ENCODE measurements around the gene CUL3. TPM values are rescaled to one million over a fixed set of nuclear protein-coding genes. Genes with fewer than 3 reads are reported as not detected.

The CUL3 gene
- total and polyA plus RNA-seq, 2 of the 13 experiments (the other 11 are each of a cell fraction or from before 2014, with no cell fraction given), result 33.2 to 62.3 TPM

DNA sequence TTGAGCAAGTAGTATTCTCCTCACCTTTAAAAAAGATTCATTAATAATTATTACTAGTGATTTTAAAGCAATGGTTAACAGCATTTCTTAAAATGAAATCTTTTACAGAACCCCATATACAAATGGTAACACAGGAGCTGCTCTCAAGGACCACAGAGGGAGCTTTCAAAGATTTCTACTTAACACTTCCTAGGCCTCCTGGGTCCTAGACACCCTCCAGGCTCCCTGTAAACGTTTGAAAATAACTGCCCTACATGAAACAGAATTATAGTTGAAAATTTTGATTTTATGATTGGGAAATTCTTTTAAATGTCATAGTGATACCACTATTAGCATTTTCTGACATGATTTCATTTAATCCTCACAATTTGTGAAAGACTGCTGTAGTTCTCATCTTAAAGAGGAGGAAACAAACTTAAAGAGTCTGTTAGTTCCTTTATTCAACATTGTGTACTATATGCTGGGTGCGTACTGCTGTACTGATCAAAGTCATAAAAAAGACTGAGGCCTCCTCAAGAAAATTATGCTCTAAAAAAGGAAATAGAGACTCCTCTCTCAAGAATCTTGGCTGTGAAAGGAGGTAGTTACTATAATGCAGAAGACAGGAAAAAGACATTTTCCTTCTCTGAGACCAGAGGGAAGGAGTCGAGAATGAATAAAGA, 10.6 kb downstream of the CUL3 start:
- Histone ChIP-seq H2AFZ (ENCODE audit: low read length) (no peak overlapping the region), H3K4me2 (ENCODE audit: low read depth, low read length) (no peak overlapping the region), H3K36me3 (replicated peaks in 1 of 2; ENCODE audit: control insufficient read depth in 1 of 2, insufficient read depth in 2 of 2, low read length in 2 of 2) (peaks cover 0 to 16% of the 10 kb centered on the region in 2 experiments; a peak in 2 of 5 replicates), H3K9ac (ENCODE audit: insufficient read depth, low read depth, low read length) (no peak overlapping the region), H3K27ac (ENCODE audit: extremely low read length, insufficient read depth, low read length) (no peak overlapping the region), H3K4me3 (replicated peaks in 1 of 3; ENCODE audit: insufficient read depth in 1 of 3, low read depth in 2 of 3, low read length in 3 of 3) (no peak overlapping the region), H3K79me2 (ENCODE audit: insufficient read depth, low read length) (peaks cover 100% of the 10 kb centered on the region), H3K4me1 (ENCODE audit: insufficient read depth, low read length) (peaks cover 51% of the 10 kb centered on the region), H3K9me3 (ENCODE audit: low read length) (no peaks in the 10 kb centered on the region), H4K20me1 (ENCODE audit: insufficient read depth, low read length) (peaks cover 76% of the 10 kb centered on the region), H3K27me3 (ENCODE audit: control insufficient read depth in 1 of 2, insufficient read depth in 2 of 2, low read length in 2 of 2) (no peaks in the 10 kb centered on the region)
- ChIA-PET CTCF (ENCODE audit: low intra/inter-chr PET ratio, low total read pairs) (no interaction called here), POLR2A (interaction anchor here (1.1 to 2.2 kb wide), 2 partner anchors 10 to 11 kb away, joined by 3 to 8 read pairs; partner anchors contain the start of gene CUL3)
- DNase-seq (ENCODE audit: low spot score) (no peak), FAIRE-seq (no peak), ATAC-seq (no peak)
- no TSS peak for BruUV-seq (replicated peaks)
- intact Hi-C loops (cut with micrococcal nuclease; ENCODE audit: unreplicated experiment) (loop anchor here (5.0 kb wide), 1 partner anchor 37 kb away; no protein-coding TSS in a partner anchor), in situ Hi-C loops (cut with HindIII; ENCODE audit: extremely low pct_ligation_motif_present, low pct_unique_long_range_greater_than_20kb) (no loop called here)
- TF ChIP-seq, protein P1, sequence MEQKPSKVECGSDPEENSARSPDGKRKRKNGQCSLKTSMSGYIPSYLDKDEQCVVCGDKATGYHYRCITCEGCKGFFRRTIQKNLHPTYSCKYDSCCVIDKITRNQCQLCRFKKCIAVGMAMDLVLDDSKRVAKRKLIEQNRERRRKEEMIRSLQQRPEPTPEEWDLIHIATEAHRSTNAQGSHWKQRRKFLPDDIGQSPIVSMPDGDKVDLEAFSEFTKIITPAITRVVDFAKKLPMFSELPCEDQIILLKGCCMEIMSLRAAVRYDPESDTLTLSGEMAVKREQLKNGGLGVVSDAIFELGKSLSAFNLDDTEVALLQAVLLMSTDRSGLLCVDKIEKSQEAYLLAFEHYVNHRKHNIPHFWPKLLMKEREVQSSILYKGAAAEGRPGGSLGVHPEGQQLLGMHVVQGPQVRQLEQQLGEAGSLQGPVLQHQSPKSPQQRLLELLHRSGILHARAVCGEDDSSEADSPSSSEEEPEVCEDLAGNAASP (CRISPR knock-in tag; IDR thresholded peaks at IDR 0.05; ENCODE audit: borderline replicate concordance), result no peak
- 79% methylated on average over 3 of the region's 3 CpGs for WGBS (ENCODE audit: low lambda C conversion rate)

DNA sequence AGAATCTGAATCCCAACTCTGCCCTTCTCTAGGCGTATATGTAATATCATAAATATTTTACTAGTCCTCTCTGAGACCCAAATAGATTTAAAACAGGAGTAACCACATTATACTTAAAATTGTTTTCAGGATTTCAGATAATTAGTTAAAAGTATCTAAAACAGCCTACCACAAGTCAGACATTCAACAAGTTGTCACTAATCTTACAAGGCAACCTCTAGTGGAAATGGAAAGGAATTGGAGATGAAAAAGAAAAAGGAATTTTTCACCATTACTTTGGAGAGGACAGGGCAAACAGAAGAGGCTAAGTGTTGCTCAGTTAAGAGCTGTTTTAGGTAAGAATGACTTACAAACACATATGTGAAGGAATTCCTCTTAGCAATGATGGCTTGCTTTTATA, 11.4 kb downstream of the CUL3 start:
- CTCF ChIA-PET (ENCODE audit: low intra/inter-chr PET ratio, low total read pairs), result no interaction called here
- Histone ChIP-seq H3K27ac (ENCODE audit: extremely low read length, insufficient read depth, low read length) (no peak overlapping the region), H2AFZ (ENCODE audit: low read length) (no peak overlapping the region), H3K4me2 (ENCODE audit: low read depth, low read length) (no peak overlapping the region), H4K20me1 (ENCODE audit: insufficient read depth, low read length) (peaks cover 70% of the 10 kb centered on the region), H3K9ac (ENCODE audit: insufficient read depth, low read depth, low read length) (no peak overlapping the region), H3K4me3 (replicated peaks in 1 of 3; ENCODE audit: insufficient read depth in 1 of 3, low read depth in 2 of 3, low read length in 3 of 3) (no peak overlapping the region), H3K4me1 (ENCODE audit: insufficient read depth, low read length) (peaks cover 48% of the 10 kb centered on the region), H3K27me3 (ENCODE audit: control insufficient read depth in 1 of 2, insufficient read depth in 2 of 2, low read length in 2 of 2) (no peaks in the 10 kb centered on the region), H3K36me3 (replicated peaks in 1 of 2; ENCODE audit: control insufficient read depth in 1 of 2, insufficient read depth in 2 of 2, low read length in 2 of 2) (peaks cover 0 to 16% of the 10 kb centered on the region in 2 experiments; a peak in 2 of 5 replicates), H3K79me2 (ENCODE audit: insufficient read depth, low read length) (peaks cover 100% of the 10 kb centered on the region), H3K9me3 (ENCODE audit: low read length) (no peaks in the 10 kb centered on the region)
- 96% methylated on average over 1 of the region's 1 CpG for WGBS (ENCODE audit: low lambda C conversion rate)
- POLR2A ChIA-PET, result interaction anchor here (1.1 to 2.2 kb wide), 2 partner anchors 10 to 12 kb away, joined by 3 to 8 read pairs; partner anchors contain the start of gene CUL3
- intact Hi-C loops (cut with micrococcal nuclease; ENCODE audit: unreplicated experiment) (no loop called here), in situ Hi-C loops (cut with HindIII; ENCODE audit: extremely low pct_ligation_motif_present, low pct_unique_long_range_greater_than_20kb) (no loop called here)
- no TSS peak for BruUV-seq (replicated peaks)
- FAIRE-seq, result no peak
- ATAC-seq, result no peak
- DNase-seq (ENCODE audit: low spot score), result no peak
- TF ChIP-seq BCL6 (CRISPR knock-in tag; IDR thresholded peaks at IDR 0.05), result no peak
- no peak for TF ChIP-seq HCFC1 (IDR thresholded peaks at IDR 0.05; ENCODE audit: low read depth, low read length)
- TF ChIP-seq, protein P2, sequence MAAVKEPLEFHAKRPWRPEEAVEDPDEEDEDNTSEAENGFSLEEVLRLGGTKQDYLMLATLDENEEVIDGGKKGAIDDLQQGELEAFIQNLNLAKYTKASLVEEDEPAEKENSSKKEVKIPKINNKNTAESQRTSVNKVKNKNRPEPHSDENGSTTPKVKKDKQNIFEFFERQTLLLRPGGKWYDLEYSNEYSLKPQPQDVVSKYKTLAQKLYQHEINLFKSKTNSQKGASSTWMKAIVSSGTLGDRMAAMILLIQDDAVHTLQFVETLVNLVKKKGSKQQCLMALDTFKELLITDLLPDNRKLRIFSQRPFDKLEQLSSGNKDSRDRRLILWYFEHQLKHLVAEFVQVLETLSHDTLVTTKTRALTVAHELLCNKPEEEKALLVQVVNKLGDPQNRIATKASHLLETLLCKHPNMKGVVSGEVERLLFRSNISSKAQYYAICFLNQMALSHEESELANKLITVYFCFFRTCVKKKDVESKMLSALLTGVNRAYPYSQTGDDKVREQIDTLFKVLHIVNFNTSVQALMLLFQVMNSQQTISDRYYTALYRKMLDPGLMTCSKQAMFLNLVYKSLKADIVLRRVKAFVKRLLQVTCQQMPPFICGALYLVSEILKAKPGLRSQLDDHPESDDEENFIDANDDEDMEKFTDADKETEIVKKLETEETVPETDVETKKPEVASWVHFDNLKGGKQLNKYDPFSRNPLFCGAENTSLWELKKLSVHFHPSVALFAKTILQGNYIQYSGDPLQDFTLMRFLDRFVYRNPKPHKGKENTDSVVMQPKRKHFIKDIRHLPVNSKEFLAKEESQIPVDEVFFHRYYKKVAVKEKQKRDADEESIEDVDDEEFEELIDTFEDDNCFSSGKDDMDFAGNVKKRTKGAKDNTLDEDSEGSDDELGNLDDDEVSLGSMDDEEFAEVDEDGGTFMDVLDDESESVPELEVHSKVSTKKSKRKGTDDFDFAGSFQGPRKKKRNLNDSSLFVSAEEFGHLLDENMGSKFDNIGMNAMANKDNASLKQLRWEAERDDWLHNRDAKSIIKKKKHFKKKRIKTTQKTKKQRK (IDR thresholded peaks at IDR 0.05; ENCODE audit: low read length), result no peak
- no peak for TF ChIP-seq ZNF12 (CRISPR knock-in tag; IDR thresholded peaks at IDR 0.05)
- TF ChIP-seq U2AF2 (IDR thresholded peaks at IDR 0.05; ENCODE audit: low read depth, low read length), result no peak
- no peak for TF ChIP-seq FOXO1 (CRISPR knock-in tag; IDR thresholded peaks at IDR 0.05)
- TF ChIP-seq NFYC (CRISPR knock-in tag; IDR thresholded peaks at IDR 0.05), result no peak
- TF ChIP-seq ZNF7 (CRISPR knock-in tag; IDR thresholded peaks at IDR 0.05), result no peak
- no peak for TF ChIP-seq ZNF772 (CRISPR knock-in tag; IDR thresholded peaks at IDR 0.05)
- TF ChIP-seq IRX3 (CRISPR knock-in tag; IDR thresholded peaks at IDR 0.05; ENCODE audit: borderline replicate concordance, low read depth), result no peak
